Measurements from ENCODE around the gene LCN9. TPM values are rescaled to one million over a fixed set of nuclear protein-coding genes. Genes with fewer than 3 reads are reported as not detected.

LCN9 gene
- total and polyA plus RNA-seq, 4 donors, result not detected

- no peak for DNase-seq
- Histone ChIP-seq H3K4me1 (ENCODE audit: control insufficient read depth in 5 of 5, insufficient read depth in 5 of 5, low read length in 5 of 5) (no peaks in the 10 kb centered on the region), H3K27me3 (ENCODE audit: control insufficient read depth in 3 of 3, insufficient read depth in 3 of 3, low read length in 2 of 3) (peaks cover 0 to 7% (median 3%) of the 10 kb centered on the region in 3 donors), H3K9ac (ENCODE audit: insufficient read depth in 1 of 2, low read length in 2 of 2) (no peak overlapping the region), H3K4me3 (no peak overlapping the region), H3K9me3 (ENCODE audit: control insufficient read depth in 4 of 4, insufficient read depth in 3 of 4, low read length in 3 of 4) (peaks cover 0 to 6% (median 0%) of the 10 kb centered on the region in 4 donors), H3K27ac (ENCODE audit: low read depth in 1 of 2, low read length in 1 of 2) (no peak overlapping the region), H3K36me3 (ENCODE audit: control insufficient read depth in 4 of 4, insufficient read depth in 4 of 4, low read length in 4 of 4) (no peaks in the 10 kb centered on the region)
- 78 to 86% methylated on average over 13 of the region's 13 CpGs for WGBS, 2 donors
- ATAC-seq (ENCODE audit: insufficient read depth, low FRiP score), result no peak
- TF ChIP-seq CTCF (IDR thresholded peaks at IDR 0.05; ENCODE audit: control extremely low read depth, extremely low read depth), result no peak
Observed at GRCh38 chr9:135617991-135618411, 45.1 kb upstream of the LCN9 start.

- no peak for TF ChIP-seq CTCF (IDR thresholded peaks at IDR 0.05; ENCODE audit: control extremely low read depth, extremely low read depth)
- 76 to 84% methylated on average over 8 of the region's 8 CpGs for WGBS, 2 donors
- H3K36me3 ChIP-seq (ENCODE audit: control insufficient read depth in 4 of 4, insufficient read depth in 4 of 4, low read length in 4 of 4), result no peaks in the 10 kb centered on the region
- H3K9ac ChIP-seq (ENCODE audit: insufficient read depth in 1 of 2, low read length in 2 of 2), result no peak overlapping the region
- H3K4me3 ChIP-seq, result no peak overlapping the region
- no peaks in the 10 kb centered on the region for H3K4me1 ChIP-seq (ENCODE audit: control insufficient read depth in 5 of 5, insufficient read depth in 5 of 5, low read length in 5 of 5)
- ATAC-seq (ENCODE audit: insufficient read depth, low FRiP score) (no peak), DNase-seq (no peak)
- H3K27me3 ChIP-seq (ENCODE audit: control insufficient read depth in 3 of 3, insufficient read depth in 3 of 3, low read length in 2 of 3), result peaks cover 0 to 7% (median 3%) of the 10 kb centered on the region in 3 donors
- no peak overlapping the region for H3K27ac ChIP-seq (ENCODE audit: low read depth in 1 of 2, low read length in 1 of 2)
- H3K9me3 ChIP-seq (ENCODE audit: control insufficient read depth in 4 of 4, insufficient read depth in 3 of 4, low read length in 3 of 4), result peaks cover 0 to 3% (median 0%) of the 10 kb centered on the region in 4 donors
Observed at GRCh38 chr9:135618866-135619598, 44.1 kb upstream of the LCN9 start.

GRCh38 chr9:135619599-135619886, 43.6 kb upstream of the LCN9 start:
- Histone ChIP-seq H3K9ac (ENCODE audit: insufficient read depth in 1 of 2, low read length in 2 of 2) (no peak overlapping the region), H3K36me3 (ENCODE audit: control insufficient read depth in 4 of 4, insufficient read depth in 4 of 4, low read length in 4 of 4) (no peaks in the 10 kb centered on the region), H3K27me3 (ENCODE audit: control insufficient read depth in 3 of 3, insufficient read depth in 3 of 3, low read length in 2 of 3) (peaks cover 0 to 7% (median 3%) of the 10 kb centered on the region in 3 donors), H3K4me1 (ENCODE audit: control insufficient read depth in 5 of 5, insufficient read depth in 5 of 5, low read length in 5 of 5) (no peaks in the 10 kb centered on the region), H3K4me3 (no peak overlapping the region), H3K9me3 (ENCODE audit: control insufficient read depth in 4 of 4, insufficient read depth in 3 of 4, low read length in 3 of 4) (peaks cover 0 to 6% (median 0%) of the 10 kb centered on the region in 4 donors), H3K27ac (ENCODE audit: low read depth in 1 of 2, low read length in 1 of 2) (no peak overlapping the region)
- DNase-seq (no peak), ATAC-seq (ENCODE audit: insufficient read depth, low FRiP score) (no peak)
- WGBS, 2 donors, result 66 to 77% methylated on average over 10 of the region's 10 CpGs
- no peak for TF ChIP-seq CTCF (IDR thresholded peaks at IDR 0.05; ENCODE audit: control extremely low read depth, extremely low read depth)

- Histone ChIP-seq H3K9ac (ENCODE audit: insufficient read depth in 1 of 2, low read length in 2 of 2) (no peak overlapping the region), H3K4me1 (ENCODE audit: control insufficient read depth in 5 of 5, insufficient read depth in 5 of 5, low read length in 5 of 5) (no peaks in the 10 kb centered on the region), H3K36me3 (ENCODE audit: control insufficient read depth in 4 of 4, insufficient read depth in 4 of 4, low read length in 4 of 4) (no peaks in the 10 kb centered on the region), H3K27me3 (ENCODE audit: control insufficient read depth in 3 of 3, insufficient read depth in 3 of 3, low read length in 2 of 3) (peaks cover 0 to 7% (median 3%) of the 10 kb centered on the region in 3 donors), H3K27ac (ENCODE audit: low read depth in 1 of 2, low read length in 1 of 2) (no peak overlapping the region), H3K4me3 (no peak overlapping the region), H3K9me3 (ENCODE audit: control insufficient read depth in 4 of 4, insufficient read depth in 3 of 4, low read length in 3 of 4) (peaks cover 0 to 9% (median 0%) of the 10 kb centered on the region in 4 donors)
- DNase-seq, result no peak
- 66 to 83% methylated on average over 7 of the region's 7 CpGs for WGBS, 2 donors
- no peak for TF ChIP-seq CTCF (IDR thresholded peaks at IDR 0.05; ENCODE audit: control extremely low read depth, extremely low read depth)
- no peak for ATAC-seq (ENCODE audit: insufficient read depth, low FRiP score)
Observed at GRCh38 chr9:135620558-135620957, 42.6 kb upstream of the LCN9 start.
